Osteoblast (primary cell): ENCODE data around the gene TST. TPM values are rescaled to one million over a fixed set of nuclear protein-coding genes. Genes with fewer than 3 reads are reported as not detected.

ENCODE experiments used
- DNase-seq: peaks from one replicate; pipeline ENCODE4 v3.0.0; 2011; ENCODE audit warnings: low spot score, mixed read lengths; ENCODE audit not compliant: insufficient read length; ENCODE audit errors: missing footprints
- H2AFZ ChIP-seq: 2 replicates; pipeline ENCODE4 v1.6.0; 2011; ENCODE audit warnings: mild to moderate bottlenecking, low read length
- H3K27ac ChIP-seq: 2 replicates; pipeline ENCODE4 v1.5.1; 2011; ENCODE audit warnings: mild to moderate bottlenecking, low read depth, low read length, moderate library complexity
- H3K27me3 ChIP-seq: 2 replicates; pipeline ENCODE4 v1.6.0; 2012; ENCODE audit warnings: mild to moderate bottlenecking, control low read depth, inconsistent platforms, low read length, moderate library complexity; ENCODE audit not compliant: insufficient read depth
- H3K36me3 ChIP-seq: 2 replicates; pipeline ENCODE4 v1.5.1; 2011; ENCODE audit warnings: mild to moderate bottlenecking, low read length, control low read depth, moderate library complexity; ENCODE audit not compliant: insufficient read depth
- H3K4me1 ChIP-seq: 2 replicates; pipeline ENCODE4 v1.5.1; 2011; ENCODE audit warnings: mild to moderate bottlenecking, low read length, control low read depth, moderate library complexity; ENCODE audit not compliant: insufficient read depth
- H3K4me2 ChIP-seq: 2 replicates; pipeline ENCODE4 v1.6.0; 2011; ENCODE audit warnings: mild to moderate bottlenecking, low read length; ENCODE audit not compliant: insufficient read depth
- H3K4me3 ChIP-seq: fragments of 200-600 bp; sonication (generic); 3 replicates; pipeline ENCODE4 v1.5.1; 2012; ENCODE audit warnings: mild to moderate bottlenecking, low read length, inconsistent platforms; ENCODE audit not compliant: insufficient read depth
- H3K79me2 ChIP-seq: 2 replicates; pipeline ENCODE4 v1.6.0; 2012; ENCODE audit warnings: mild to moderate bottlenecking, low read length, control low read depth, inconsistent platforms; ENCODE audit not compliant: insufficient read depth
- H3K9me3 ChIP-seq: 2 replicates; pipeline ENCODE4 v1.5.1; 2011; ENCODE audit warnings: low read depth, low read length, control low read depth
- H4K20me1 ChIP-seq: 2 replicates; pipeline ENCODE4 v1.6.0; 2012; ENCODE audit warnings: mild to moderate bottlenecking, low read length, control low read depth; ENCODE audit not compliant: insufficient read depth
- CTCF ChIP-seq: IDR thresholded peaks from 2 replicates; pipeline ENCODE4 v1.5.1; 2011; ENCODE audit warnings: mild to moderate bottlenecking, low read depth, low read length, moderate library complexity; ENCODE audit errors: extremely low read depth
- total RNA-seq: library from RNA; depleted of rRNA; stranded (reverse); fragments of >200 nt; gene quantifications from 2 replicates; pipeline ENCODE4 v1.2.3, GENCODE V29; 2012

TST gene
- total RNA-seq, 1 donor: 63.3 TPM

- Histone ChIP-seq H3K4me2 (no peak overlapping the region), H3K4me3 (no peak overlapping the region), H3K27ac (no peak overlapping the region), H3K9me3 (no peaks in the 10 kb centered on the region), H4K20me1 (peaks cover 27% of the 10 kb centered on the region), H3K79me2 (peaks cover 11% of the 10 kb centered on the region), H3K36me3 (peaks cover 25% of the 10 kb centered on the region), H3K4me1 (peaks cover 12% of the 10 kb centered on the region), H3K27me3 (no peaks in the 10 kb centered on the region), H2AFZ (no peak overlapping the region)
- peak; percentile 78 for DNase-seq
- no peak for TF ChIP-seq CTCF
These were observed 3.5 kb upstream of the TST start for GRCh38 chr22:37022483-37023337.

- no peak overlapping the region for H2AFZ ChIP-seq
- H3K4me3 ChIP-seq: no peak overlapping the region
- no peak overlapping the region for H3K4me2 ChIP-seq
- H3K27ac ChIP-seq: no peak overlapping the region
- peak; percentile 86 for TF ChIP-seq CTCF
- H3K9me3 ChIP-seq: no peaks in the 10 kb centered on the region
- no peaks in the 10 kb centered on the region for H3K27me3 ChIP-seq
- peaks cover 12% of the 10 kb centered on the region for H3K4me1 ChIP-seq
- H3K79me2 ChIP-seq: peaks cover 11% of the 10 kb centered on the region
- DNase-seq: peak; percentile 95
- H3K36me3 ChIP-seq: peaks cover 25% of the 10 kb centered on the region
- peaks cover 33% of the 10 kb centered on the region for H4K20me1 ChIP-seq
These were observed 2.6 kb upstream of the TST start for GRCh38 chr22:37021710-37022482.

DNA sequence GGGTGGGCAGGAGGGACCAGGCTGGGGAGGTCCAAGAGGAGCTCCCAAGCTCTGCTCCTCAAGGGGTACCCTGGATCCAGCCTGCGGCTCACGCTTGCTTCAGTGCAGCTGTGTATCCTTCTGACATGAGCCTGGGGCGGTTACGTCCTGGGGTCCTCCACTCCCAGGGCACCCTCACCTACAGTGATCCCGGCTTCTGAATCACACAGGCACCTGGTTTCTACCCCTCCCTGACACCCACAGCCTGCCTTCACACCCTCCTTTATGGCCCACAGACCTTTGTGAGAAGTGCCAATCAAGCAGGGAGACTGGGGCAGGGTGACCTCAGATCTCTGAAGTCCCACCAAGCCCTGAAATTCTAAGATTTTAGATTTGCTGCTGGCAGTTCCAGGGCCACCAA lies 1.8 kb upstream of the TST start:
- H3K36me3 ChIP-seq: peaks cover 23% of the 10 kb centered on the region
- peaks cover 11% of the 10 kb centered on the region for H3K79me2 ChIP-seq
- no peak for TF ChIP-seq CTCF
- DNase-seq: peak; percentile 58
- no peak overlapping the region for H3K4me2 ChIP-seq
- no peak overlapping the region for H2AFZ ChIP-seq
- H4K20me1 ChIP-seq: peaks cover 34% of the 10 kb centered on the region
- H3K4me3 ChIP-seq: no peak overlapping the region
- peaks cover 12% of the 10 kb centered on the region for H3K4me1 ChIP-seq
- no peak overlapping the region for H3K27ac ChIP-seq
- H3K9me3 ChIP-seq: no peaks in the 10 kb centered on the region
- no peaks in the 10 kb centered on the region for H3K27me3 ChIP-seq

DNA sequence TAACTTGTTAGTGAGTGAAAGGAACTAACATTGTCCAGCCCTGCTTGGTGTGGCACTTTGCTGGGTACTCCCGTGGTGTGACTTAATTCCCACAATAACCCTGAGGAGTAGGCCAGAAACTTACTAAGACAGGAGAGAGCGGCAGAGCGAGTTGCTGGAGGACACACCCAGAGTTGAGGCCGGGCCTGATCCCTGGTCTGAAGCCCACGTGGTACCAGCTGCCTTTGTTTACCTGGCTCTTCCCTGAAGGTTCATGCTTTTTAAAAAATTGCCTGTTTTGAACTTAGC lies 889 bp upstream of the TST start:
- DNase-seq: peak; percentile 96
- TF ChIP-seq CTCF: no peak
- Histone ChIP-seq H4K20me1 (peaks cover 32% of the 10 kb centered on the region), H3K36me3 (peaks cover 15% of the 10 kb centered on the region), H3K27me3 (no peaks in the 10 kb centered on the region), H3K79me2 (peaks cover 11% of the 10 kb centered on the region), H3K4me3 (peak overlapping the region; percentile 88), H3K4me1 (peaks cover 12% of the 10 kb centered on the region), H3K9me3 (no peaks in the 10 kb centered on the region), H2AFZ (peak overlapping the region; percentile 92), H3K27ac (no peak overlapping the region), H3K4me2 (peak overlapping the region; percentile 88)
